ENCODE results near the gene ZNF827. TPM values are rescaled to one million over a fixed set of nuclear protein-coding genes. Genes with fewer than 3 reads are reported as not detected.
A peak's percentile ranks its signal among the peaks of the same experiment; 100 is the strongest.

ZNF827 gene
- total RNA-seq, 4 donors from 2014 or later, result 3.0 to 11.0 (median 8.8) TPM

DNA sequence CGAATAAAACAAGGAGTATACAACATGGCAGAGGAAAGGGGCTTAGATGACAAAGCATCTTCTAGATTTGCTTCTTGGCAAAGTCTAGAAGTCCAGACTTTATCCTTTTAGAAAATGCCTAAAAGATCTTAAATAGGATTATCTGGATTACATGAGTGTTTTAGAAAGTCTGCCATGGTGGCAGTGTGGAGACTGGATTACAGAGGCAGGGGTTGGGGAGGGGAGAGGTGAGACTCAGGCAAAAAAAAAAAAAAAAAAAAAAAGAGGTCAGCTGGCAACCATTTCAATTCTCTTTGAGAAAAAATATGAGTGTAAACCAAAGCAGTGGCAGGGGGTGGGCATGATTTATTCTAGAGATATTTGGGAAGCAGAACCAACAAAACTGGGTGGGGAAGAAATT lies 17.4 kb downstream of the ZNF827 start:
- Histone ChIP-seq H3K9me3 (no peaks in the 10 kb centered on the region), H3K4me3 (no peak overlapping the region), H3K27ac (no peak overlapping the region), H3K4me1 (peaks cover 14% of the 10 kb centered on the region), H3K27me3 (no peaks in the 10 kb centered on the region), H3K36me3 (no peaks in the 10 kb centered on the region)
- TF ChIP-seq POLR2AphosphoS5 (IDR thresholded peaks at IDR 0.05), result no peak
- no peak for TF ChIP-seq POLR2A (IDR thresholded peaks at IDR 0.05)
- TF ChIP-seq, protein P1, sequence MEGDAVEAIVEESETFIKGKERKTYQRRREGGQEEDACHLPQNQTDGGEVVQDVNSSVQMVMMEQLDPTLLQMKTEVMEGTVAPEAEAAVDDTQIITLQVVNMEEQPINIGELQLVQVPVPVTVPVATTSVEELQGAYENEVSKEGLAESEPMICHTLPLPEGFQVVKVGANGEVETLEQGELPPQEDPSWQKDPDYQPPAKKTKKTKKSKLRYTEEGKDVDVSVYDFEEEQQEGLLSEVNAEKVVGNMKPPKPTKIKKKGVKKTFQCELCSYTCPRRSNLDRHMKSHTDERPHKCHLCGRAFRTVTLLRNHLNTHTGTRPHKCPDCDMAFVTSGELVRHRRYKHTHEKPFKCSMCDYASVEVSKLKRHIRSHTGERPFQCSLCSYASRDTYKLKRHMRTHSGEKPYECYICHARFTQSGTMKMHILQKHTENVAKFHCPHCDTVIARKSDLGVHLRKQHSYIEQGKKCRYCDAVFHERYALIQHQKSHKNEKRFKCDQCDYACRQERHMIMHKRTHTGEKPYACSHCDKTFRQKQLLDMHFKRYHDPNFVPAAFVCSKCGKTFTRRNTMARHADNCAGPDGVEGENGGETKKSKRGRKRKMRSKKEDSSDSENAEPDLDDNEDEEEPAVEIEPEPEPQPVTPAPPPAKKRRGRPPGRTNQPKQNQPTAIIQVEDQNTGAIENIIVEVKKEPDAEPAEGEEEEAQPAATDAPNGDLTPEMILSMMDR (IDR thresholded peaks at IDR 0.05), result no peak
- TF ChIP-seq EP300 (IDR thresholded peaks at IDR 0.05), result no peak
- WGBS, result 78% methylated on average over 1 of the region's 1 CpG
- DNase-seq (ENCODE audit: low spot score in 2 of 2), result no peak

DNA sequence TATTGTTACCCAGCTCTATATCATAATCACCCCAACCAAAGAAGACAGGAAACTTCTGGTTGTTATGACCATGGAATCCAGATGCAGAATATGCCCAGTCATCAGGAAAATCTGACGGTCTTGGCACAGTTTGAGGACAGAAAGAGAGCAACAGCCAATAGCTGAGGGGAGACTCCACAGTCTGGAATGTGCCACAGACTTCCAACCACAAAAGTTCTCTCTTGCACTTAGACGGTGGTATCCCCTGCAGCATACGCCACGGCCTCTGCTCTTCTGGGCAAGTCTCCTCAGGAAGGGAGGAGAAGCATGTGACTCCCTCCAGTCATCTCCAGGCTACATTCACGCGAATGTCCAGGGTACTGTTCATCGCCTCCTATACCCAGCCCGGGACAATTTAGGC lies 18.4 kb downstream of the ZNF827 start:
- TF ChIP-seq POLR2AphosphoS5 (IDR thresholded peaks at IDR 0.05), result peak in 1 of 3 donors; percentile 29
- TF ChIP-seq POLR2A (IDR thresholded peaks at IDR 0.05), result no peak
- DNase-seq (ENCODE audit: low spot score in 2 of 2), result no peak

DNA sequence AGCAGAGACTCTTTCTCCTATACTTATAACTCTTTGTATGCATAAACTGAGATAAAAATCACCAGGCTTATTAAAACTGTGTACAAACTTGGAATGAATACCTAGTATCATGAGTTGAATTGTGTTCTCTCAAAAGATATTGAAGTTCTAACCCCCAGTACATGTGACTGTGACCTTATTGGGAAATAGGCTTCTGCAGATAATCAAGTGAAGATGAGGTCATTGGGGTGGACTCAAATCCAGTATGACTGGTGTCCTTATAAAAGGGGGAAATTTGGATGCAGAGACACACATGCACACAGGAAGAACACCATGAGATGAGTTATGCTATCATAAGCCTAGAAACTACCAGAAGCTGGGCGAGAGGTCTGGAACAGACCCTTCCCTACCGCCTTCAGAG lies 26.2 kb downstream of the ZNF827 start:
- no peak for DNase-seq (ENCODE audit: low spot score in 2 of 2)
- Histone ChIP-seq H3K9me3 (no peaks in the 10 kb centered on the region), H3K4me3 (no peak overlapping the region), H3K4me1 (peaks cover 5% of the 10 kb centered on the region), H3K27ac (no peak overlapping the region), H3K36me3 (no peaks in the 10 kb centered on the region), H3K27me3 (no peaks in the 10 kb centered on the region)
- 88% methylated on average over 2 of the region's 2 CpGs for WGBS
- TF ChIP-seq POLR2AphosphoS5 (IDR thresholded peaks at IDR 0.05) (no peak), POLR2A (IDR thresholded peaks at IDR 0.05) (no peak), EP300 (IDR thresholded peaks at IDR 0.05) (no peak)
- TF ChIP-seq, protein P1 (IDR thresholded peaks at IDR 0.05), result no peak

More for the DNA sequence above, 18.4 kb downstream of the ZNF827 start:
- H3K4me3 ChIP-seq, result no peak overlapping the region
- WGBS, result 24% methylated on average over 8 of the region's 8 CpGs
- H3K36me3 ChIP-seq, result no peaks in the 10 kb centered on the region
- H3K4me1 ChIP-seq, result peaks cover 14% of the 10 kb centered on the region
- peak overlapping the region; percentile 52 for H3K27ac ChIP-seq
- H3K27me3 ChIP-seq, result no peaks in the 10 kb centered on the region
- no peaks in the 10 kb centered on the region for H3K9me3 ChIP-seq

DNA sequence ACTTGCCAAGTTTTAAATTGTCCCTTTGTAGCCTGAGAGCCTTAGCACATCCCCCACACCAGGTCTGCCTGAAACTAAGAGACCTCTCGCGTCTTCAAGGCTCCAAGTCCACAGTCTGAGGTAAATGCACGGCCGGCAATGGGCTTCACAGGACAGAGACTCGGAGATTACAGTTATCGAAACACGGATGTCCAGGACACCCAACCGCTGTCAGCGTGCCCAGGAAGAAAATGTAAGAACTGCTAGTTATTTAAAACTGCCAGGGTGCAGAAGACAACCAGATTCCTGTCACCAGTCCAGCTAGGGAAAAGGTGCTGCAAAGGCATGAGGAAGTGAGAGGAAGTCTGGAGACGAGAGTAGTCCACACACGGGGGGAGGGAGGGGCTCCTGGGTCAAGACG lies 28.9 kb downstream of the ZNF827 start:
- Histone ChIP-seq H3K36me3 (no peaks in the 10 kb centered on the region), H3K27me3 (no peaks in the 10 kb centered on the region), H3K27ac (no peak overlapping the region), H3K9me3 (no peaks in the 10 kb centered on the region), H3K4me3 (peak overlapping the region; percentile 25), H3K4me1 (peaks cover 5% of the 10 kb centered on the region)
- no peak for DNase-seq (ENCODE audit: low spot score in 2 of 2)
- WGBS, result 56% methylated on average over 12 of the region's 12 CpGs
- TF ChIP-seq, protein P1 (IDR thresholded peaks at IDR 0.05), result no peak
- TF ChIP-seq POLR2AphosphoS5 (IDR thresholded peaks at IDR 0.05) (no peak), POLR2A (IDR thresholded peaks at IDR 0.05) (no peak), EP300 (IDR thresholded peaks at IDR 0.05) (no peak)

DNA sequence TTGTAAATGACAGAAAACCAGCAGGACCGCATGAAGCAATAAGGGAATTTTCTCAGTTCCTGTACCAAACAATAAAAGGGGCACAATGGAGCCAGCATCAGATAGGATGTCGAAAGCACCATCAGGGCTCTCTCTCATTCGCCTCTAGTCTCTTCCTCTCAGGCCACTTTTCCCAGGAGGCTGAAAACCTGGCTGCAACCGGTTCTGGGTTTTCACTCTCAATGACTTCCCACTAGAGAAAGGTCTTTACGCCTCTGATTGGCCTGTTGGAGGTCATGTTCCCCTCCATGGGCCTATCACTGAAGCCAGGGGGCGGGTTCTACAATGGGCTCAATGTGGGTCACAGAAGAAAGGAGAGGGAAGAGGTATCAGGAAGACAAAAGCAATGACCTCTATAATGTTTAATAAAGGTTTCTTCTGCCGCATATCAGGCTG lies 29.3 kb downstream of the ZNF827 start:
- TF ChIP-seq, protein P1 (IDR thresholded peaks at IDR 0.05), result no peak
- TF ChIP-seq POLR2A (IDR thresholded peaks at IDR 0.05), result no peak
- TF ChIP-seq EP300 (IDR thresholded peaks at IDR 0.05), result no peak
- TF ChIP-seq POLR2AphosphoS5 (IDR thresholded peaks at IDR 0.05), result no peak
- Histone ChIP-seq H3K27me3 (no peaks in the 10 kb centered on the region), H3K4me1 (peaks cover 5% of the 10 kb centered on the region), H3K4me3 (peak overlapping the region; percentile 25), H3K36me3 (no peaks in the 10 kb centered on the region), H3K27ac (no peak overlapping the region), H3K9me3 (no peaks in the 10 kb centered on the region)
- no peak for DNase-seq (ENCODE audit: low spot score in 2 of 2)
- 70% methylated on average over 7 of the region's 7 CpGs for WGBS

DNA sequence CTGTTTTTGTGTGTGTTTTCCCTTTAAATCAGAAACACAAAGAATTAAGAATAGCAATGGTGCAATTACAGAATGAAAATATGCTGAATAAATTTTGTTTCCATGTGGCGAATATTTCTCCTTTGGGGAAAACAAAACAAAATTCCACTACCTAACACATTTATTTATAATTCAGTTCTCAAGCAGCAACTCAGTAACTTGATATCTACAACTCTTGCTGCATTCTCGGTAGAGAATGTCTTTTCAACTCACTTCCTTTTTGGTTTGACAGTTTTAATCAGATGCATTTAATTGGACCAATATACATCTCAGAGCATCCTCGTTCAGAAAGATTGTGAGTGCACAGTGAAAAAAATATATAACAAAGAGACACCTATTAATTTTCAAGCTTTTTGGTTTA lies 30.8 kb downstream of the ZNF827 start:
- Histone ChIP-seq H3K36me3 (no peaks in the 10 kb centered on the region), H3K27me3 (no peaks in the 10 kb centered on the region), H3K27ac (no peak overlapping the region), H3K4me1 (peaks cover 5% of the 10 kb centered on the region), H3K4me3 (no peak overlapping the region), H3K9me3 (no peaks in the 10 kb centered on the region)
- 41% methylated on average over 3 of the region's 3 CpGs for WGBS
- DNase-seq (ENCODE audit: low spot score in 2 of 2), result no peak
- no peak for TF ChIP-seq POLR2A (IDR thresholded peaks at IDR 0.05)
- TF ChIP-seq, protein P1 (IDR thresholded peaks at IDR 0.05), result no peak
- TF ChIP-seq POLR2AphosphoS5 (IDR thresholded peaks at IDR 0.05), result no peak
- TF ChIP-seq EP300 (IDR thresholded peaks at IDR 0.05), result no peak
